AG10803 (cell line): ENCODE results near the gene N4BP2L2.

Experiments used
- DNase-seq: peaks from one replicate; pipeline ENCODE4 v3.0.0; 2010; ENCODE audit warnings: low read depth
- H3K4me3 ChIP-seq: 2 replicates; pipeline ENCODE4 v1.5.1; 2011; ENCODE audit warnings: mild to moderate bottlenecking, low read length, control low read depth
- CTCF ChIP-seq: conservative IDR thresholded peaks from 2 replicates; pipeline ENCODE4 v1.5.1; 2011; ENCODE audit warnings: mild to moderate bottlenecking, low read length, control low read depth, inconsistent platforms

Gene N4BP2L2

GRCh38 chr13:32448972-32449371, 89.6 kb downstream of the N4BP2L2 start:
- TF ChIP-seq CTCF: no peak
- no peak overlapping the region for H3K4me3 ChIP-seq
- no peak for DNase-seq

- no peak overlapping the region for H3K4me3 ChIP-seq
- DNase-seq: no peak
- no peak for TF ChIP-seq CTCF
Observed at GRCh38 chr13:32447894-32448623, 90.5 kb downstream of the N4BP2L2 start.

- H3K4me3 ChIP-seq: no peak overlapping the region
- no peak for TF ChIP-seq CTCF
- no peak for DNase-seq
Observed at GRCh38 chr13:32446773-32447465, 91.7 kb downstream of the N4BP2L2 start.

- no peak for DNase-seq
- no peak for TF ChIP-seq CTCF
- H3K4me3 ChIP-seq: no peak overlapping the region
Observed at GRCh38 chr13:32446220-32446619, 92.4 kb downstream of the N4BP2L2 start.

GRCh38 chr13:32445461-32445860, 93.1 kb downstream of the N4BP2L2 start:
- no peak for TF ChIP-seq CTCF
- H3K4me3 ChIP-seq: no peak overlapping the region
- peak; percentile 15 for DNase-seq

GRCh38 chr13:32443111-32443510, 95.5 kb downstream of the N4BP2L2 start:
- TF ChIP-seq CTCF: peak; percentile 38
- peak; percentile 19 for DNase-seq
- no peak overlapping the region for H3K4me3 ChIP-seq

GRCh38 chr13:32438871-32439270, 99.7 kb downstream of the N4BP2L2 start:
- TF ChIP-seq CTCF: no peak
- no peak overlapping the region for H3K4me3 ChIP-seq
- no peak for DNase-seq
